Measurements from ENCODE around the gene SETX.
"Not testable (repeated sequence)": the region's sequence is repeated elsewhere in the genome, so short reads cannot be mapped to it uniquely, and the experiment has no call there.

Gene SETX

GRCh38 chr9:132354637-132355355 is at the start of gene SETX:
TSS of gene SETX (minus strand) at chr9:132354986. CDS start at chr9:132349428, 5,558 bp downstream.
- peak; percentile 91 for DNase-seq

GRCh38 chr9:132404228-132404881 is 49.6 kb upstream of the SETX start:
- no peak for DNase-seq

GRCh38 chr9:132401824-132402223 is 47.0 kb upstream of the SETX start:
- no peak for DNase-seq

GRCh38 chr9:132395560-132395959 is 40.8 kb upstream of the SETX start:
- DNase-seq: no peak

- DNase-seq: no peak
Observed at GRCh38 chr9:132391449-132391848, 36.7 kb upstream of the SETX start.

GRCh38 chr9:132390966-132391365 is 36.2 kb upstream of the SETX start:
- no peak for DNase-seq

- no peak for DNase-seq
Observed at GRCh38 chr9:132387133-132387532, 32.3 kb upstream of the SETX start.

GRCh38 chr9:132384376-132384775 is 29.6 kb upstream of the SETX start:
- no peak for DNase-seq

- DNase-seq: no peak
Observed at GRCh38 chr9:132383462-132383883, 28.7 kb upstream of the SETX start.

- no peak for DNase-seq
Observed at GRCh38 chr9:132381966-132382541, 27.3 kb upstream of the SETX start.

GRCh38 chr9:132378416-132378815 is 23.6 kb upstream of the SETX start:
- not testable (repeated sequence) for DNase-seq

- DNase-seq: not testable (repeated sequence)
Observed at GRCh38 chr9:132377769-132378168, 23.0 kb upstream of the SETX start.

GRCh38 chr9:132372177-132373095 is 17.6 kb upstream of the SETX start:
- no peak for DNase-seq

GRCh38 chr9:132370592-132370991 is 15.8 kb upstream of the SETX start:
- no peak for DNase-seq

- no peak for DNase-seq
Observed at GRCh38 chr9:132369421-132369820, 14.6 kb upstream of the SETX start.

- no peak for DNase-seq
Observed at GRCh38 chr9:132367613-132368313, 13.0 kb upstream of the SETX start.

GRCh38 chr9:132366481-132366880 is 11.7 kb upstream of the SETX start:
- DNase-seq: no peak

- DNase-seq: no peak
Observed at GRCh38 chr9:132365986-132366385, 11.2 kb upstream of the SETX start.

- no peak for DNase-seq
Observed at GRCh38 chr9:132364068-132364467, 9.3 kb upstream of the SETX start.

- DNase-seq: no peak
Observed at GRCh38 chr9:132357764-132358163, 3.0 kb upstream of the SETX start.

GRCh38 chr9:132356324-132356924 is 1.6 kb upstream of the SETX start:
- no peak for DNase-seq
